Stimulated activated CD4-positive, alpha-beta T cell treated with anti-CD3 and anti-CD28 coated beads, Interleukin-2, amount 100 ng/mL, for 24 hours (primary cell): ENCODE data around the gene TMEM40.
A peak's percentile ranks its signal among the peaks of the same experiment; 100 is the strongest.

Source experiments
- DNase-seq, 2 donors: peaks; one replicate each; pipeline ENCODE4 v3.0.0-alpha.2; 2020

The TMEM40 gene

DNA sequence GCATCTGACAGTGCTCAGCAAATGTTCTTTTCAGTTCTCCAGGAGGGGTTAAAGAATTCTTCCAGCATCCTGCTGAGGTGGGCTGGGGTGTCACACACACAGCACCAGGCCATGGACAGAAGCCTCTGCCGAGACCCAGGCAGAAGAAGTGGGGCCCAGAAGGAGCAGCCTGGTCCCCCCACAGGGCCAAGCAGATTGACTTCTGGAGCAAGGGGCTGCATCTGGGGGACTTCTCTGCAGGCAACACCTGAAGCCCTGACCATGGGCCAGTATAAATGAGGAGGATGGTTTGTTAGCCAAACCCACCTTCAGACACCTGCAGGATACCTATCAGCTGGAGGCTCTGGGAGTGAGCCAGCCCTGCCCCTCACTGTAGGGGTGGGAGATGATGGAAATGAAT lies 16.2 kb upstream of the TMEM40 start:
- DNase-seq = no peak

DNA sequence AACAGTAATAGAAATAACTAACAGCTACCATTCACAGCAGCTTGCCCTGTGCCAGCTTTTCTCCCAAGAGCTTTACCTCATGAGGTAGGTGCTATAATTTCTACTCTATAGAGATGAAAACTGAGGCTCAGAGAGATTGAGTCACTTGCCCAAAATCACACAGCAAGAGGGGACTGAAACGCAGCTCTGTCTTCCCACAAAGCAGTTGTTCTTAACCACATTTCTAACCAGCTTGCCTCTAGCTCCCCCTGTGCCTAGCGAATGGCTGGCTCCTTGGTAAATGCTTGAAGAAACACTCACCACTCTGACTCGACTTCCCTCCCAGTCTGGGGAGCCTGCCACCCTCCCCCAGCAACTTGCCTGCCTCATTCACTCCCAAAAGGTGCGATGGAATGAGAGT lies 15.6 kb upstream of the TMEM40 start:
- no peak for DNase-seq

DNA sequence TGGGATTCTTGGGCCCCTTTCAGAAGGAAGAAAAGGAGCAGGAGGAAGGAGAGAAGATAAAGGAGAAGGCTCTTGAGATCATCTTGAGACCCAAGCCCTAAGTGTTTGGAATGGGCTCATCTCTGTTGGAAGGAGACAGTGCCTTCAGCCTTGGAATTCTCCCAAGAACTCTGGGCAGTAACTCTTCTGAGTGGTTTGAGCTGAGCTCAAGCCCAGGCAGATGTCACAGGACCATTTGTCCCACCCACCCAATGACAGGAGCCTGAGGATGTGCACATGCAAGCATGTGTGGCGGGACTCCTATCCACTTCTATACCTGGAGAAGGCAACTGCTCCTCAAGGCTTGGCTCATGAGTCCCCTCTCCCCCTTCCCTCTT lies 14.6 kb upstream of the TMEM40 start:
- no peak for DNase-seq

DNA sequence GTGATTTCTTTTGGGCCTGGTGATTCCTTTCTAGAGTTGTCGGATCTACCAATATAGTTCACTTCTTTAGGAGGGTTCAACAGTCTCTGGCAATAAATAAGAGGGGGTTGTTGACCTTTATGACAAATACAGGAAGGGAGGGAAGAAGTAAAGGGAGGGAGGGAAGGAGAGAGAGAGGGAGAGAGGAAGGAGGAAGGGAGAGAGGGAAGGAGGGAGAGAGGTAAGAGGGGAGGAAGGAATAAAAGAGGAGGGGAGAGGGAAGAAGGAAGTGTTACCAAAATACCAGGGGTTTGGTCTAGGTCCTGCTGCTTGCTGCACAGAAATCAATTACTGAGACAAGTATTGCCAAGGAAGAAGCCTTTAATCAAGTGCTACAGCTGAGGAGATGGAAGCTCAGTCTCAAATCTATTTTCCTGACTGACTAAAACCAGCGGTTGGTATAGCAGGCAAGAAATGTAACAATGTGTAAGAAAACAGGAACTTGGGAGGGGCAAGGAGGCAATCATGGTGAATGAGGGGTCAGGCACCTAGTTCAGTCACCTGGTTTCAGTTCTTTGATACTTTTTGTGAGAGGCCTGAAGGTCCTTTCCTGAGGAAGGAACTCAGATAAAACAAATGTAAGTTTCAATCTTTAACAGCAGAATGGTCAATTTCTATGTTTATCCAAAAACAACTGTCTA lies 14.1 kb upstream of the TMEM40 start:
- no peak for DNase-seq

DNA sequence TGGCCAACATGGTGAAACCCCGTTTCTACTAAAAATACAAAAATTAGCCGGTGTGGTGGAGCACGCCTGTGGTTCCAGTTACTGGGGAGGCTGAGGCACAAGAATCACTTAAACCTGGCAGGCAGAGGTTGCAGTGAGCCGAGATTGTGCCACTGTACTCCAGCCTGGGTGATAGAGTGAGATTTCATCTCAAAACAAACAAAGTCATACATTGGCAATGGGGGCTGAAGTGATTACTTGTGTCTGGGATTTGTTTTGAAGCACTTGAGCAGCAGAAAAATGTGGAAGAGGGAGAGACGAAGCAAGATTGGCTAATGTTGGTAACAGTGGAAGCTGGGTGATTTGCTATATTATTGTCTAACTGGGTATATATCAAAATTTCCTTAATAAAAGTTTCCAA lies 13.4 kb upstream of the TMEM40 start:
- no peak for DNase-seq

DNA sequence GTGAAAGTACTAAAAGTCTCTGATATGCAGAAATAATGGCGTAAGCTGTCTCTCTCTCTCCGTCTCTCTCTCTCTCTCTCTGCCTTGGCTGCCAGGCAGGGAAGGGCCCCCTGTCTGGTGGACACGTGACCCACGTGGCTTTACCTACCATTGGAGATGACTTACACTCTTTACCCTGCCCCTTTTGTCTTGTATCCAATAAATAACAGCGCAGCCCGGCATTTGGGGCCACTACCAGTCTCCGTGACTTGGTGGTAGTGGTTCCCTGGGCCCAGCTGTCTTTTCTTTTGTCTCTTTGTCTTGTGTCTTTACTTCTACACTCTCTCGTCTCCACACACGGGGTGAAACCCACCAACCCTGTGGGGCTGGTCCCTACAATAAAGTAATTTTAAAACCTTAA lies 12.2 kb upstream of the TMEM40 start:
- no peak for DNase-seq

- no peak for DNase-seq
Measured at GRCh38 chr3:12769761-12770160, 10.7 kb upstream of the TMEM40 start.

- no peak for DNase-seq
Measured at GRCh38 chr3:12768579-12769527, 9.8 kb upstream of the TMEM40 start.

GRCh38 chr3:12766541-12766940 lies 7.5 kb upstream of the TMEM40 start:
- DNase-seq = no peak

DNA sequence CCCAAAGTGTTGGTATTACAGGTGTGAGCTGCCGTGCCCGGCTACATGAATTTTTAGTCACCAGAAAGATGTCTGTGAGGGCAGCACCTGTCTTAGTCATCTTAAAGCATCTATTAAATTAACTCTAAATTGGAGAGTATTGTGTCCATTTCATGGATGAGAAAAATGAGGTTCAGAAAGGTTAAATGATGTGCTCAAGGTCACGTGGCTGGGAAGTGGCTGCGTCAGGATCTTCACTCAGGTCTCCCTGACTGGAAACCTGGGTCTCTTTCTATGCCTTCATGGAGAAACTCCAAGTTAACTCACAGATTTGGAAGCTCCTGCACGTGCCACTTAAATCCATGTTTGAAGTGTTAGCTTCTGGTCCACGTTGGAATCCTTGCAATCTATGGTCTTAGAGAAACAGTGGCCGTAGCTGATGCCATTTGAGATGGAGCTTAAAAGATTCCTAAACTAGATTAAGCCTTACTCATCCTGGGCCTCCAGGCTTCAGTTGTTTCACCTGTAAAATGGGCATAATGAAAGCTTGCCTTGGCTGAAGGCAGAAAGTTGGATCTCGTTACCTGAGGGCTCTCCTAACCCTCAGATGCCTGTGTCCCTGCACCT lies 5.2 kb upstream of the TMEM40 start:
- no peak for DNase-seq

GRCh38 chr3:12759693-12760565 lies 870 bp upstream of the TMEM40 start:
- no peak for DNase-seq

GRCh38 chr3:12758025-12758781 lies 856 bp downstream of the TMEM40 start:
- DNase-seq = no peak

DNA sequence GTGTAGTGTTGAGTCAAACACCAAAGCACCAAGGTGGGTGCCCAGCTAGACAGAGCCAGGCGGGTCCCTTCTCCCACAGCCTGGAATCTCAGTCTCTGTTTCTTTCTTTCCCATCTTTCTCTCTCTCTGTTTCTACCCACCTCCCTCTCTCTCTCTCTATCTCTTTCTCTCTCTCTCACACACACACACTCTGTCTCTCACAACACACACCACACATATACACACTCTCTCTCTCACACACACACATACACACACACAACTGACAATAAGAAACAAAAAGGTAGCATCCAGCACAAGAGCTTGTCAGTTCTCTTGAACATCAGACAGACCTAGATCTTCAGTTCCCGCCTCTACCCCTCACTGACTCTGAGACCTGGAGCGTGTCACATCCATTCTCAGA lies 2.4 kb downstream of the TMEM40 start:
- DNase-seq = no peak

DNA sequence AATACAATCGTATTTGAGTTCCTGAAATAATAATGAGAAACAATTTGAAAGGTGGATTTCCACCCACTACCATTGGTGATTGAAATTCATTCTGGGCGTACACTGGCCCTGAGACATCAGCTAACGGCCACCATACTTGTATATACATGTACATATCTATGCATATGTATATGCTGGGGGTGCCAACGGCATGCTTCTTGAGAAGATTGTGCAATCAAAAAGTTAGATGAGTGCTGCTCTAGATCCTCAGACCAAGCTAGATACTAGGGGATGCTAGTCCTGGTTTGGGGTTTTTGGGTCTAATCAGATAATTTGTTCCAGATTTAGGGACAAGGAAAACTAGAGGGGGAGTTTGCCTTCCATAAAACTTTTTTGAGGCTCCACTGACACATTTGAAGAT lies 2.9 kb downstream of the TMEM40 start:
- no peak for DNase-seq

DNA sequence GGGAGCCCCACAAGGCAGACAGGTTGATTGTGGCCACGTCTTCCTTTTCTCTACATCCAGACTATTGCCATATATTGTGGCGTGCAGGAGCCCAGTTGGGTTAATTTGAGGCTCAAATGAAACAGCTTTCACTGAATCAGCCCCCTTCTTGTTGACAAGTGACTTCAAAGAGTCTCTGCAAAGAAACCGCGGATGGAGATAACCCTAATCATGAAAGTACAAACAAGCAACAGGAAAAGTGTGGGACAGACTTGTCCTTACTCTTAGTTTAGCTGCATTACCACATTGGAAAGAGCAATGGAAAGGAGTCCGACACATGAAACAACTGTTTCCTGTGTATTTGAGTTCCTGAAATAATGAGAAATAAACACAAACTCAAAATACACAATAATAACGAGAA lies 3.3 kb downstream of the TMEM40 start:
- DNase-seq = no peak

DNA sequence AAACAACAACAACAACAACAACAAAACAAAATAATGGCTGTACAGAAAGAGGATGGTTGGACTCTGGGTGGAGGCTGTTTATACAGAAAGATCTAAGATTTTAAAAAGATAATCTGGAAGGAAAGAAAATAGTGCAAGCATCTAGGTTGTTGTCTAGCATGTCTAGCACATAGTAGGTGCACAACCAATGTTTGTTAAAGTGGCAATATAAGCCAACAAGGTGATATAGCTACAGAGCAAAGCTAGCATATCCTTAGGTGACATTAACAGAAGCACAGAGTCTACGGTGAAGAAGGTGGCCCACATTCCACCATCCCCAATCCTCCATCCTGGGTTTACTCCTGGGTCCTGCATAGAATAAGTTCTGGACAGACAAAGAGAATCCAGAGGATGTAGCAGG lies 4.7 kb downstream of the TMEM40 start:
- DNase-seq = no peak

- no peak for DNase-seq
Measured at GRCh38 chr3:12753275-12754028, 5.6 kb downstream of the TMEM40 start.

GRCh38 chr3:12752809-12753208 lies 6.2 kb downstream of the TMEM40 start:
- DNase-seq = no peak

DNA sequence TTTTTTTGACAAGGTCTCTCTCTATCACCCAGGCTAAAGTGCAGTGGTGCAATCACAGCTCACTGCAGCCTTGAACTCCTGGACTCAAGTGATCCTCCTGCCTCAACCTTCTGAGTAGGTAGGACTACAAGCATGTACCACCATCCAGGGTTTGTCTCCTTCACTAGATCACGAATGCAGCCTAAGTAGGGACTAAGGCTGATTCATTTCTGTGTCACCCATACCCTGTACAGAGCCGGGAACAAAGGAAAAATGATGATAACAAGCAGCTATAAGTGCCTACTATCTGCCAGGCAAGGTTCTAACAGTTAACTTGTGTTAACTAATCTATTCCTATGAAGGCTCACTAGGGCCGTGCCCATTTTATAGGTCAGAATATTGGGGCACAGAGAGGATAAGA lies 7.0 kb downstream of the TMEM40 start:
- no peak for DNase-seq

DNA sequence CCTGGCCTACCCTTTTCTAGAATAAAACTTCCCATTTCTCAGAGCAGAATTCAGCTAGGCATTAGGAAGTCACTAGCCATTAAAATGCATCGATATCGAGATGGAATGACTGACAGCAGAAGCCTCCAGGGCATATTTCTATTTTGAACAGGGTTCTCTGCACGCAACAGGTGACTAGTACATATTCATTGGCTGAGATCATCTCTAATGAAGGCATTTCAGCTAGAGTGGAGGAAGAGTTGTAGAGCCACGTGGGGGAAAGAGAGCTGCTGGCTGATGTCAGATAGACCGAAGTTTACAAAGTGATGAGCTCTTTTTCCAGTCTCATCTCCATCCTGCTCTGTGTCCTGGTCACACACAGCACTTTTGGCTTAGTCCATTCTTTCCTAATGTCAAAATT lies 7.5 kb downstream of the TMEM40 start:
- DNase-seq = no peak

GRCh38 chr3:12750658-12751071 lies 8.4 kb downstream of the TMEM40 start:
- peak; percentile 28 to 40 for DNase-seq
